Left lung (tissue), 10 donors: ENCODE results near the gene PLA2G4D. TPM values are rescaled to one million over a fixed set of nuclear protein-coding genes. Genes with fewer than 3 reads are reported as not detected.

Experiments
- ATAC-seq: fragments of 200-7000 bp; cut with Tn5 transposase; one replicate; pipeline ENCODE4 v1.9.1; 2020; ENCODE audit warnings: moderate library complexity
- DNase-seq, 4 donors: peaks; one replicate each; pipeline ENCODE4 v3.0.0-alpha.2; 2013 to 2020
- H3K27ac ChIP-seq, 2 donors: fragments of 200-600 bp; sonication (generic) in 1 of 2; one replicate each; pipeline versions ENCODE4 v1.5.0 to v1.8.0; 2020 to 2021
- H3K27me3 ChIP-seq, 2 donors: fragments of 200-600 bp; sonication (generic) in 1 of 2; one replicate each; pipeline versions ENCODE4 v1.5.0 to v1.8.0; 2020 to 2021
- H3K36me3 ChIP-seq, 2 donors: fragments of 200-600 bp; sonication (generic) in 1 of 2; one replicate each; pipeline versions ENCODE4 v1.5.0 to v1.8.0; 2020 to 2021
- H3K4me1 ChIP-seq, 2 donors: fragments of 200-600 bp; one replicate each; pipeline ENCODE4 v1.8.0; 2021
- H3K4me3 ChIP-seq, 2 donors: fragments of 200-600 bp; sonication (generic) in 1 of 2; one replicate each; pipeline versions ENCODE4 v1.5.0 to v1.8.0; 2020 to 2021; ENCODE audit warnings: mild to moderate bottlenecking in 1 of 2
- H3K9me3 ChIP-seq, 2 donors: fragments of 200-600 bp; sonication (generic) in 1 of 2; one replicate each; pipeline versions ENCODE4 v1.5.0 to v1.8.0; 2020 to 2021
- CTCF ChIP-seq, 2 donors: fragments of 200-600 bp; sonication (generic) in 1 of 2; IDR thresholded peaks; one replicate each; pipeline versions ENCODE4 v1.5.0 to v1.8.0; 2021; ENCODE audit warnings: antibody characterized with exemption in 2 of 2
- intact Hi-C, 2 donors: fragments of 100-400 bp; cut with DNase I; formaldehyde crosslinking; loops; one replicate each; pipeline versions ENCODE4 v1.11.2 to v1.14.2; 2022
- polyA plus RNA-seq, 6 donors: library from polyadenylated mRNA; unstranded; fragments of 120-200 nt; gene quantifications; one replicate each; pipeline ENCODE4 v1.2.1, GENCODE V29; 2013; ENCODE audit not compliant: insufficient read length in 6 of 6
- total RNA-seq, 2 donors: library from RNA; stranded (reverse); fragmentation: NEBNext Ultra II Directional; extraction: Animal tissue kit (Norgen Biotek cat#: 25700); gene quantifications; one replicate each; pipeline ENCODE4 v1.2.1, GENCODE V29; 2021
- donor health status: DM: no; HTN: yes; CAD: no.
- donor health status: DM: no; HTN: no; CAD: no.

PLA2G4D gene
- total and polyA plus RNA-seq, 8 donors, result 0.06 to 0.17 (median 0.13) TPM

GRCh38 chr15:42046597-42046996, 47.8 kb downstream of the PLA2G4D start:
- H3K9me3 ChIP-seq, result no peaks in the 10 kb centered on the region
- H3K4me3 ChIP-seq, result no peak overlapping the region
- no peak for DNase-seq
- ATAC-seq, result peak; percentile 87
- no peak for TF ChIP-seq CTCF (IDR thresholded peaks at IDR 0.05)
- peaks cover 0 to 3% of the 10 kb centered on the region in 2 donors for H3K4me1 ChIP-seq
- no peaks in the 10 kb centered on the region for H3K27me3 ChIP-seq
- no peak overlapping the region for H3K27ac ChIP-seq
- intact Hi-C loops, result no loop called here
- no peaks in the 10 kb centered on the region for H3K36me3 ChIP-seq

GRCh38 chr15:42045211-42045615, 49.1 kb downstream of the PLA2G4D start:
- DNase-seq, result no peak
- Histone ChIP-seq H3K4me3 (no peak overlapping the region), H3K27me3 (no peaks in the 10 kb centered on the region), H3K9me3 (no peaks in the 10 kb centered on the region), H3K27ac (no peak overlapping the region), H3K4me1 (peaks cover 0 to 3% of the 10 kb centered on the region in 2 donors), H3K36me3 (no peaks in the 10 kb centered on the region)
- no peak for TF ChIP-seq CTCF (IDR thresholded peaks at IDR 0.05)
- peak; percentile 4 for ATAC-seq
- intact Hi-C loops, result no loop called here

GRCh38 chr15:42042602-42043400, 51.6 kb downstream of the PLA2G4D start:
- Histone ChIP-seq H3K27ac (no peak overlapping the region), H3K4me3 (no peak overlapping the region), H3K4me1 (peaks cover 0 to 3% of the 10 kb centered on the region in 2 donors), H3K36me3 (no peaks in the 10 kb centered on the region), H3K27me3 (no peaks in the 10 kb centered on the region), H3K9me3 (no peaks in the 10 kb centered on the region)
- DNase-seq (no peak), ATAC-seq (no peak)
- no peak for TF ChIP-seq CTCF (IDR thresholded peaks at IDR 0.05)
- intact Hi-C loops, result no loop called here

- H3K27ac ChIP-seq, result no peak overlapping the region
- peaks cover 6 to 15% of the 10 kb centered on the region in 2 donors for H3K4me1 ChIP-seq
- no peaks in the 10 kb centered on the region for H3K27me3 ChIP-seq
- TF ChIP-seq CTCF (IDR thresholded peaks at IDR 0.05), result no peak
- no peaks in the 10 kb centered on the region for H3K9me3 ChIP-seq
- ATAC-seq (no peak), DNase-seq (no peak)
- intact Hi-C loops, result no loop called here
- H3K36me3 ChIP-seq, result no peaks in the 10 kb centered on the region
- H3K4me3 ChIP-seq, result no peak overlapping the region
Observed at GRCh38 chr15:42038401-42038800, 56.0 kb downstream of the PLA2G4D start.

- H3K27ac ChIP-seq, result no peak overlapping the region
- H3K4me3 ChIP-seq, result no peak overlapping the region
- H3K36me3 ChIP-seq, result no peaks in the 10 kb centered on the region
- intact Hi-C loops, result no loop called here
- no peaks in the 10 kb centered on the region for H3K27me3 ChIP-seq
- no peak for TF ChIP-seq CTCF (IDR thresholded peaks at IDR 0.05)
- peak in 1 of 4 donors; percentile 45 for DNase-seq
- H3K4me1 ChIP-seq, result peaks cover 6 to 15% of the 10 kb centered on the region in 2 donors
- ATAC-seq, result peak; percentile 24
- H3K9me3 ChIP-seq, result no peaks in the 10 kb centered on the region
Observed at GRCh38 chr15:42037656-42038055, 56.7 kb downstream of the PLA2G4D start.
